ENCODE measurements around the gene C2CD2L.

GRCh38 chr11:119113716-119114115 lies 6.6 kb downstream of the C2CD2L start:
- TF ChIP-seq SUZ12 (IDR thresholded peaks at IDR 0.05) (no peak), L3MBTL2 (conservative IDR thresholded peaks at IDR 0.05) (no peak), NFRKB (IDR thresholded peaks at IDR 0.05) (no peak)
